Ovary (tissue), 3 donors: ENCODE data around the gene DGAT2.

Experiments used
- POLR2A ChIP-seq: fragments of 450-650 bp; IDR thresholded peaks from one replicate; pipeline ENCODE4 v1.6.1; 2017; ENCODE audit warnings: antibody characterized with exemption, mild to moderate bottlenecking, moderate library complexity
- TF ChIP-seq, protein P1 (sequence below), 3 donors: fragments of 450-650 bp in 2 of 3; fragments of 200-600 bp in 1 of 3; IDR thresholded peaks; one replicate each; pipeline versions ENCODE4 v1.5.1 to v1.8.0; 2016 to 2022; ENCODE audit warnings: antibody characterized with exemption in 3 of 3, mild to moderate bottlenecking in 1 of 3
- donor health status: DM: no; HTN: no; CAD: no.

DNA sequence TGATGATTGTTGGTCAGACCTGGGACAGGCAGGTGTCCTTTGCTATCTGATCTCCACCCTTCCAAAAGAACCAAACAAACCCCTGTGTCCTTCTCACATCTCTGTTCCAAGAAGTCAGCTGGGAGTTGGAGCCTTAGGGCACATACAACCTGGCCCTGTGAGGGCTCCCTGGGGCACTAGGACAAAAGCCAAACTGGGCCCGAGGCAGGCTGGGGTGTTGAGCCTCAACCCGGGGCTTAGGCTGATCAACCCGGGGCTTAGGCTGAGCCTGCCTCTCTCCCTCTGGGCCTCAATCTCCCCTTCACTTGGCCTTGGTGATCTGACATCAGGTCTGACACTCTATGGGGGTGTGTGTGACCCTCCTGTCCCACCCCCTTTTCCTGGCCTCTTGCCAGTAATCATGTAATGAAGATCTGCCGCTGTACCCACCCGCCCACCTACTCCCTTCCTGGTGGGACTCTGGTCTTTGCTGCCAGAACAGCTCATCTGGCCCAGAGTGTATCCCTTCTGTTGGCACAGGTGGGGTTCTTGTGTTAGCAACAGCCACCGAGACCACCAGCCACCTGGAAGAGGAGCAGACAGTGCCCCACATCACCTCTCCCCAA is 23.7 kb downstream of the DGAT2 start:
- TF ChIP-seq, protein P1, sequence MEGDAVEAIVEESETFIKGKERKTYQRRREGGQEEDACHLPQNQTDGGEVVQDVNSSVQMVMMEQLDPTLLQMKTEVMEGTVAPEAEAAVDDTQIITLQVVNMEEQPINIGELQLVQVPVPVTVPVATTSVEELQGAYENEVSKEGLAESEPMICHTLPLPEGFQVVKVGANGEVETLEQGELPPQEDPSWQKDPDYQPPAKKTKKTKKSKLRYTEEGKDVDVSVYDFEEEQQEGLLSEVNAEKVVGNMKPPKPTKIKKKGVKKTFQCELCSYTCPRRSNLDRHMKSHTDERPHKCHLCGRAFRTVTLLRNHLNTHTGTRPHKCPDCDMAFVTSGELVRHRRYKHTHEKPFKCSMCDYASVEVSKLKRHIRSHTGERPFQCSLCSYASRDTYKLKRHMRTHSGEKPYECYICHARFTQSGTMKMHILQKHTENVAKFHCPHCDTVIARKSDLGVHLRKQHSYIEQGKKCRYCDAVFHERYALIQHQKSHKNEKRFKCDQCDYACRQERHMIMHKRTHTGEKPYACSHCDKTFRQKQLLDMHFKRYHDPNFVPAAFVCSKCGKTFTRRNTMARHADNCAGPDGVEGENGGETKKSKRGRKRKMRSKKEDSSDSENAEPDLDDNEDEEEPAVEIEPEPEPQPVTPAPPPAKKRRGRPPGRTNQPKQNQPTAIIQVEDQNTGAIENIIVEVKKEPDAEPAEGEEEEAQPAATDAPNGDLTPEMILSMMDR (IDR thresholded peaks at IDR 0.05) = no peak
- no peak for TF ChIP-seq POLR2A
